ENCODE measurements around the gene SPON2. TPM values are rescaled to one million over a fixed set of nuclear protein-coding genes. Genes with fewer than 3 reads are reported as not detected.

Gene SPON2
- polyA plus RNA-seq, 1 experiment = 11.6 TPM

DNA sequence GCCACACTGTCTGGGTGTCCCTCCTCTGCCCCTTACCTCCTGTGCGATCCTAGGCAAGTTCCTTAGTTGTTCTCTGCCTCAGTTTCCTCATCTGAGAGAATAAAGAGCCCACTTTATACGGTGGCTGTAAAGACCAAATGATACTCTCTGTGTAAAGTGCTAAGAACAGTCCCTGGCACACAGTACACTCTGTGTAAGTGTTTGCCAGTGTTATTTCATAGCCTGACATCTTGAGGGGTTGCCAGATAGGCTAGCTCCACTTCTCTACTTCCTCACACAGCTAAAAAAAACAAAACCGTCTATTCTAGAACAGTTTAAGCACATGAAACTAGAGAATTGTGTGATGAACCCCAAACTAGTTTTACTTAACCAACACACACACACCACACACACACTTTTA is 17.1 kb downstream of the SPON2 start:
- TF ChIP-seq, protein P1, sequence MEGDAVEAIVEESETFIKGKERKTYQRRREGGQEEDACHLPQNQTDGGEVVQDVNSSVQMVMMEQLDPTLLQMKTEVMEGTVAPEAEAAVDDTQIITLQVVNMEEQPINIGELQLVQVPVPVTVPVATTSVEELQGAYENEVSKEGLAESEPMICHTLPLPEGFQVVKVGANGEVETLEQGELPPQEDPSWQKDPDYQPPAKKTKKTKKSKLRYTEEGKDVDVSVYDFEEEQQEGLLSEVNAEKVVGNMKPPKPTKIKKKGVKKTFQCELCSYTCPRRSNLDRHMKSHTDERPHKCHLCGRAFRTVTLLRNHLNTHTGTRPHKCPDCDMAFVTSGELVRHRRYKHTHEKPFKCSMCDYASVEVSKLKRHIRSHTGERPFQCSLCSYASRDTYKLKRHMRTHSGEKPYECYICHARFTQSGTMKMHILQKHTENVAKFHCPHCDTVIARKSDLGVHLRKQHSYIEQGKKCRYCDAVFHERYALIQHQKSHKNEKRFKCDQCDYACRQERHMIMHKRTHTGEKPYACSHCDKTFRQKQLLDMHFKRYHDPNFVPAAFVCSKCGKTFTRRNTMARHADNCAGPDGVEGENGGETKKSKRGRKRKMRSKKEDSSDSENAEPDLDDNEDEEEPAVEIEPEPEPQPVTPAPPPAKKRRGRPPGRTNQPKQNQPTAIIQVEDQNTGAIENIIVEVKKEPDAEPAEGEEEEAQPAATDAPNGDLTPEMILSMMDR (IDR thresholded peaks at IDR 0.05; ENCODE audit: insufficient read depth, low read depth, low read length) = no peak
- Histone ChIP-seq H3K27me3 (ENCODE audit: control insufficient read depth, insufficient read depth, low read length) (peaks cover 6% of the 10 kb centered on the region), H3K4me3 (ENCODE audit: low read depth, low read length) (no peak overlapping the region), H3K36me3 (ENCODE audit: control insufficient read depth, insufficient read depth, low read length) (no peaks in the 10 kb centered on the region)
- DNase-seq (ENCODE audit: low read depth) = no peak
- ChIA-PET CTCF (interaction anchor here (1.1 kb wide), 1 partner anchor 11 kb away, joined by 3 read pairs; no protein-coding TSS in a partner anchor), POLR2A (no interaction called here)

DNA sequence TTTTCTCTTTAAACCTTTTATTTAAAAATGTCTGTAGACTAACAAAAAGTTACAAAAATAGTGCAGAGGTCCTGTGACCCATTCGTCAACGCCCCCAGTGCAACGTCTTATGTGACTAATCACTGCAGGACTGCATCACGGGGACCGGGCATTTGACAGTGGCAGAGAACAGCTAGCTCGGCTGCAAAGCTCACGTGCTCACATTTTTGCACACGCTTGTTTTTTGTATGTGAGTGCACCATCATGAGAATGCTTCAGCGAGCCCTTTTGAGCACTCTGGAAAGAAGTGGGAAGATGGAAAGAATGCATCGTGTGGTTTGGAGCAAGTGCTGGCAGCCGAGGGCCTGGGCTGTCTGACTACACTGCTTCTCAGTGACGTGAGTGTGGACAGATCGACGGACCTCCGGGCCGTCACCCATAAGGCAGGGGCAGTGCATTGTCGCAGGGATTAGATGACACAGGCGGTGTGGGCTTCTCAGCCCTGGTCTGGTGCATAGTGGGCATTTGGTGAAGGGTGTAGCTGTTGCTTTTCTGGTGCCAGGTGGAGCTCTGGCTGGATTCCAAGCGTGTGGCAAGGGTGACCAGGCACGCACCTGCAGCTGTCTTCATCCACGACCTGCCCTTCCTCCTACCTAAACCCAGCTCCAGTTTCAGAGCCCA is 17.7 kb downstream of the SPON2 start:
- CTCF ChIA-PET = interaction anchor here (0.9 to 1.1 kb wide), 2 partner anchors 12 to 200 kb away, joined by 3 to 5 read pairs; no protein-coding TSS in a partner anchor
- H3K4me3 ChIP-seq (ENCODE audit: low read depth, low read length) = no peak overlapping the region
- H3K27me3 ChIP-seq (ENCODE audit: control insufficient read depth, insufficient read depth, low read length) = peaks cover 6% of the 10 kb centered on the region
- TF ChIP-seq, protein P1 (IDR thresholded peaks at IDR 0.05; ENCODE audit: insufficient read depth, low read depth, low read length) = no peak
- DNase-seq (ENCODE audit: low read depth) = no peak
- POLR2A ChIA-PET = no interaction called here
- no peaks in the 10 kb centered on the region for H3K36me3 ChIP-seq (ENCODE audit: control insufficient read depth, insufficient read depth, low read length)

DNA sequence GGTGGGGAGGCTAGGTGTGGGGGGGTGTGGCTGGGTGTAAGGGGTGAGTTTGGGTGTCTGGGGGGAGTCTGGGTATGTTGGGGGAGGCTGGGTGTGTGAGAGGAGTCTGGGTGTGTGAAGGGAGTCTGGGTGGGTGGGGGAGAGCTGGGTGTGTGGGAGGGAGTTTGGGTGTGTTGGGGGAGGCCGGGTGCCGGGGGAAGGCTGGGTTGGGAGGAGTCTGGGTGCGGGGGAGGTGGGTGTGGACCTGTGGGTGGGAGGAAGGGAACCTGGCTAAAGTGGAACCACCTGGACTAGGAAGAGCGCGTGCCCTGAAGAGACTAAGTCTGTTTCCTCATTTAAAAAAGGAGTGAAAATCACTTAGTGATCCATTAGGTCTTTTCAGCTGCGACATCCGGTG is 18.3 kb downstream of the SPON2 start:
- Histone ChIP-seq H3K36me3 (ENCODE audit: control insufficient read depth, insufficient read depth, low read length) (no peaks in the 10 kb centered on the region), H3K27me3 (ENCODE audit: control insufficient read depth, insufficient read depth, low read length) (peaks cover 7% of the 10 kb centered on the region), H3K4me3 (ENCODE audit: low read depth, low read length) (no peak overlapping the region)
- ChIA-PET POLR2A (no interaction called here), CTCF (interaction anchor here (0.9 kb wide), 1 partner anchor 200 kb away, joined by 5 read pairs; no protein-coding TSS in a partner anchor)
- DNase-seq (ENCODE audit: low read depth) = no peak
- TF ChIP-seq, protein P1 (IDR thresholded peaks at IDR 0.05; ENCODE audit: insufficient read depth, low read depth, low read length) = no peak

DNA sequence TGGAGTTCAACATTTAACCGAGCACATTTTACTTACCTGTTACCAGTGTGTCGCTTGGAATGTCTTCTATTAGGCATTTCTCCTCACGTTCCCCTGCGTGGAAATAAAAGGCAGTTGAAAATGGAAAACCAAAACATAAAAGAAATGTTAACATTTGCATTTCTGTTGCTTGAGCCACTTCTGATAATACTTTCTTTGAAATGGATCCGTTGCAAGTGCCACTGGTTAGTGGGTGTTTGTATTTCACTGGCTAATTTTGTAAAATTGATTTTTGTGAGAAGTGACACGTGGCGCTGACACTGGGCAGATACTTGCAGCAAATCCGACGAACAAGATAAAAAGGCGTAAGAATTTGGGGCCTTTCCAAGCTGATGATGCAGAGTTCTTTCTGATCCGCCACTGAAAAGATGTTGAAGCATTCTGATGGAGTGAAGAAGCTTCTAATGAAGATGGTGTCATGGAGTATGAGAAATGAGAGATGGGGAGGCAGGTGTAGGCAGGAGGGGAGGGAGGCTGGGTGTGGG is 18.8 kb downstream of the SPON2 start:
- CTCF ChIA-PET = interaction anchor here (0.9 kb wide), 1 partner anchor 201 kb away, joined by 5 read pairs; no protein-coding TSS in a partner anchor

DNA sequence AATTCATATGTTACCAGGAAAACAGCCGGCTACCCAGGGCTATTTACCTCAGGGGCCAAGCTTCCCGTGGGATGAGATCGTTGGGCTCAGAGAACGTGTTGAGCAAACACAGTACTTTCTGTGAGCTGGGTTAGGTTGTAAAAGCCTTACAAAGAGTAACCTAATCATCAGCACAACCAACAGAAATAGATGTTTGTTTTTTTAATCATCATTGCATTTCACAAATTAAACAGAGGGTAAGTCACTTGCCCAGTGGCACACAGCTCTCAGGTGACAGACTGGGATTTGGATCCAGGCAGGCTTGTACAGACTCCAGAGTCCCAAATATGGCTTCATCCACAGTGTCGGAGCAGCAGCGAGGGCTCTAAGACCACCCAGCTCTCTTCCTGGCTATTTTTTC is 20.1 kb downstream of the SPON2 start:
- Histone ChIP-seq H3K27me3 (ENCODE audit: control insufficient read depth, insufficient read depth, low read length) (peaks cover 9% of the 10 kb centered on the region), H3K4me3 (ENCODE audit: low read depth, low read length) (no peak overlapping the region), H3K36me3 (ENCODE audit: control insufficient read depth, insufficient read depth, low read length) (no peaks in the 10 kb centered on the region)
- ChIA-PET CTCF (interaction anchor here (0.8 to 0.9 kb wide), 2 partner anchors 21 to 116 kb away, joined by 3 to 4 read pairs; no protein-coding TSS in a partner anchor), POLR2A (no interaction called here)
- TF ChIP-seq, protein P1 (IDR thresholded peaks at IDR 0.05; ENCODE audit: insufficient read depth, low read depth, low read length) = no peak
- no peak for DNase-seq (ENCODE audit: low read depth)

More for the DNA sequence above, 18.8 kb downstream of the SPON2 start:
- DNase-seq (ENCODE audit: low read depth) = no peak
- Histone ChIP-seq H3K36me3 (ENCODE audit: control insufficient read depth, insufficient read depth, low read length) (no peaks in the 10 kb centered on the region), H3K27me3 (ENCODE audit: control insufficient read depth, insufficient read depth, low read length) (peaks cover 9% of the 10 kb centered on the region), H3K4me3 (ENCODE audit: low read depth, low read length) (no peak overlapping the region)
- TF ChIP-seq, protein P1 (IDR thresholded peaks at IDR 0.05; ENCODE audit: insufficient read depth, low read depth, low read length) = no peak
- POLR2A ChIA-PET = no interaction called here

Data from BJ (cell line).